Tibial artery (tissue), 4 donors: ENCODE data around the gene LYPD6.

Experiments
- DNase-seq, 2 donors: peaks; one replicate each; pipeline ENCODE4 v3.0.0-alpha.2; 2019
- H3K27ac ChIP-seq, 2 donors: fragments of 200-600 bp; sonication (generic) in 1 of 2; 1 replicate in 1 of 2; 2 replicates in 1 of 2; pipeline ENCODE4 v1.5.1; 2018 to 2019; ENCODE audit warnings: mild to moderate bottlenecking in 1 of 2
- H3K27me3 ChIP-seq, 2 donors: fragments of 200-600 bp; sonication (generic) in 1 of 2; one replicate each; pipeline versions ENCODE4 v1.5.1 to v1.6.0; 2016 to 2019
- H3K36me3 ChIP-seq, 3 donors: fragments of 200-600 bp; sonication (generic) in 2 of 3; one replicate each; pipeline ENCODE4 v1.5.1; 2016 to 2019; ENCODE audit warnings: mild to moderate bottlenecking in 2 of 3
- H3K4me1 ChIP-seq, 4 donors: fragments of 200-600 bp; sonication (generic) in 2 of 4; 1 replicate in 3 of 4; 2 replicates in 1 of 4; pipeline ENCODE4 v1.5.1; 2016 to 2019
- H3K4me3 ChIP-seq, 2 donors: fragments of 200-600 bp; sonication (generic) in 1 of 2; 1 replicate in 1 of 2; 2 replicates in 1 of 2; pipeline ENCODE4 v1.5.1; 2018 to 2019; ENCODE audit warnings: mild to moderate bottlenecking in 2 of 2
- H3K9me3 ChIP-seq, 3 donors: fragments of 200-600 bp; sonication (generic) in 1 of 3; one replicate each; pipeline ENCODE4 v1.5.1; 2016 to 2019
- CTCF ChIP-seq, 2 experiments: fragments of 200-600 bp in 1 of 2; fragments of 450-650 bp in 1 of 2; IDR thresholded peaks; one replicate each; pipeline ENCODE4 v1.5.1; 2017 to 2019; ENCODE audit warnings: antibody characterized with exemption in 2 of 2, mild to moderate bottlenecking in 1 of 2, moderate library complexity in 1 of 2
- intact Hi-C: fragments of 100-400 bp; cut with DNase I; formaldehyde crosslinking; loops from one replicate; pipeline ENCODE4 v1.15.0; 2023; ENCODE audit warnings: low total_unique reads

Gene LYPD6

GRCh38 chr2:149451417-149452165 is 121.2 kb downstream of the LYPD6 start:
- no peaks in the 10 kb centered on the region for H3K27me3 ChIP-seq
- no peak overlapping the region for H3K4me3 ChIP-seq
- no peak overlapping the region for H3K27ac ChIP-seq
- no peak for DNase-seq
- H3K36me3 ChIP-seq = no peaks in the 10 kb centered on the region
- intact Hi-C loops = no loop called here
- no peaks in the 10 kb centered on the region for H3K4me1 ChIP-seq
- H3K9me3 ChIP-seq = no peaks in the 10 kb centered on the region
- TF ChIP-seq CTCF (IDR thresholded peaks at IDR 0.05) = no peak

GRCh38 chr2:149456285-149456684 is 125.9 kb downstream of the LYPD6 start:
- H3K4me3 ChIP-seq = no peak overlapping the region
- H3K4me1 ChIP-seq = no peaks in the 10 kb centered on the region
- intact Hi-C loops = no loop called here
- H3K36me3 ChIP-seq = no peaks in the 10 kb centered on the region
- no peak for DNase-seq
- peaks cover 0 to 5% (median 0%) of the 10 kb centered on the region in 3 donors for H3K9me3 ChIP-seq
- TF ChIP-seq CTCF (IDR thresholded peaks at IDR 0.05) = no peak
- H3K27me3 ChIP-seq = no peaks in the 10 kb centered on the region
- H3K27ac ChIP-seq = no peak overlapping the region

- no peaks in the 10 kb centered on the region for H3K4me1 ChIP-seq
- no peak for TF ChIP-seq CTCF (IDR thresholded peaks at IDR 0.05)
- H3K4me3 ChIP-seq = no peak overlapping the region
- no peaks in the 10 kb centered on the region for H3K36me3 ChIP-seq
- no peak overlapping the region for H3K27ac ChIP-seq
- H3K27me3 ChIP-seq = no peaks in the 10 kb centered on the region
- peaks cover 0 to 18% (median 4%) of the 10 kb centered on the region in 3 donors for H3K9me3 ChIP-seq
- no peak for DNase-seq
- intact Hi-C loops = no loop called here
Observed at GRCh38 chr2:149458502-149458901, 128.1 kb downstream of the LYPD6 start.

- Histone ChIP-seq H3K27ac (no peak overlapping the region), H3K36me3 (no peaks in the 10 kb centered on the region), H3K4me3 (no peak overlapping the region), H3K9me3 (peaks cover 0 to 18% (median 4%) of the 10 kb centered on the region in 3 donors), H3K27me3 (no peaks in the 10 kb centered on the region), H3K4me1 (no peaks in the 10 kb centered on the region)
- no peak for TF ChIP-seq CTCF (IDR thresholded peaks at IDR 0.05)
- DNase-seq = no peak
- intact Hi-C loops = no loop called here
Observed at GRCh38 chr2:149463328-149464002, 133.1 kb downstream of the LYPD6 start.

GRCh38 chr2:149464396-149464795 is 134.0 kb downstream of the LYPD6 start:
- no peaks in the 10 kb centered on the region for H3K27me3 ChIP-seq
- intact Hi-C loops = no loop called here
- no peak for TF ChIP-seq CTCF (IDR thresholded peaks at IDR 0.05)
- H3K9me3 ChIP-seq = peaks cover 0 to 18% (median 4%) of the 10 kb centered on the region in 3 donors
- no peaks in the 10 kb centered on the region for H3K36me3 ChIP-seq
- no peaks in the 10 kb centered on the region for H3K4me1 ChIP-seq
- no peak overlapping the region for H3K4me3 ChIP-seq
- no peak overlapping the region for H3K27ac ChIP-seq
- no peak for DNase-seq
